Bronchial epithelial cell (primary cell): ENCODE data around the gene CHD6. TPM values are rescaled to one million over a fixed set of nuclear protein-coding genes. Genes with fewer than 3 reads are reported as not detected.

Experiments
- DNase-seq: peaks from one replicate; pipeline ENCODE4 v3.0.0-alpha.2; 2010; ENCODE audit warnings: low read depth
- FAIRE-seq: peaks from 2 replicates; lab custom pipeline; 2011; peaks lifted over from hg19 to GRCh38; lab: Jason Lieb, UNC
- H3K27me3 ChIP-seq: 2 replicates; pipeline ENCODE4 v1.5.1; 2011; ENCODE audit warnings: low read length; ENCODE audit not compliant: control insufficient read depth, insufficient read depth
- H3K36me3 ChIP-seq: 2 replicates; pipeline ENCODE4 v1.5.1; 2011; ENCODE audit warnings: low read length; ENCODE audit not compliant: control insufficient read depth, insufficient read depth
- H3K4me3 ChIP-seq: 2 replicates; pipeline ENCODE4 v1.5.1; 2011; ENCODE audit warnings: mild to moderate bottlenecking, low read depth, low read length, control low read depth
- total RNA-seq: library from RNA; depleted of rRNA; stranded (reverse); fragments of >200 nt; gene quantifications from 2 replicates; pipeline ENCODE4 v1.2.1, GENCODE V29; 2014
- TF ChIP-seq, protein P1 (sequence below): IDR thresholded peaks from 2 replicates; pipeline ENCODE4 v1.5.1; 2011; ENCODE audit warnings: mild to moderate bottlenecking, moderate library complexity, low read length, control low read depth, inconsistent platforms; ENCODE audit not compliant: insufficient read depth, severe bottlenecking

CHD6 gene
- total RNA-seq, 1 donor from 2014 or later = 10.8 TPM

DNA sequence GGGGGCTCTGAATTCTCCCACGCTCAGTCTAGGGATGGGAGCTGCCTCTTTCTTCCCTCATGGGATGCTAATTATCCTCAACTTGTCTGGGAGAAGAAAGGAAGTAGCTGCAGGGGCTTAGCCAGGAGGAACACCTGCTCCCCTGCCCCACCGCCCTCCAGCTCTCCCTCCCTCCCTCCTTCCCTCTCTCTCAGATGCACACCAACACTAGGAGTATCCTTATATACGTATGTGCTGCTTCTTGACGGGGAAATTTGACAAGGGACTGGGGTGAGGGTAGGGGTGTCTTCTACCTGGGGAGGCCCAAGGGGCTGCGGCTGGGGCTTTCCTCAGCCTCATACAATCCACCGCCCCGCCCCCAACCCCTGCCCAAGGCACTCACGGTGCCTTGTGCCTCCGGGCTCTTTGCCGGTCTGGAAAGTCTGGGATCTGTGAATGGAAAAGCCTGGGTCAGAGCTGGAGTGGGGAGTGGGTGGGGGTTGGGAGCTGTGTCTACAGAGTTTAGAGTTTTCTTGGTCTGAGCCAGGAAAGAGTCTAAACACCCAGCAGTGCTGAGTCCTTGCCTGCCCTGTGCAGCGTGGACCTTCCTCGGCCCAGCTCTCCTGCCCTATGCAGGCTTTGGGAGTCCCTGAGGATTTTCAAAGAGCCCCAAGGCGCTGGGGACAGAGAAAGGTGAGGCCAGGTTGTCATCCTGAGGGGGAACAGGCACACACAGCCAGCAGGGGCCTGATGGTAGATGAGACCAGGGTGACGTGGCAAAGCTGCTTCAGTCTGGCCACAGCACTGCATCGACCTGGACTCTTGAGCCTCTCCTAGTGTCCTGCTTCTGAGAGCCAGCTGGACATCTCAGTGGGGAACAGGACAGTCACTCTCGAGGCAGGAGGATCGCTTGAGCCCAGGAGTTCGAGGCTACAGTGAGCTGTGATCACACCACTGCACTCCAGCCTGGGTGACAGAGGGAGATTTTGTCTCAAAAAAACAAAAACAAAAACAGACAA lies 222.2 kb downstream of the CHD6 start:
- FAIRE-seq = no peak
- no peak for DNase-seq
- H3K4me3 ChIP-seq = no peak overlapping the region
- no peaks in the 10 kb centered on the region for H3K27me3 ChIP-seq
- no peaks in the 10 kb centered on the region for H3K36me3 ChIP-seq
- TF ChIP-seq, protein P1, sequence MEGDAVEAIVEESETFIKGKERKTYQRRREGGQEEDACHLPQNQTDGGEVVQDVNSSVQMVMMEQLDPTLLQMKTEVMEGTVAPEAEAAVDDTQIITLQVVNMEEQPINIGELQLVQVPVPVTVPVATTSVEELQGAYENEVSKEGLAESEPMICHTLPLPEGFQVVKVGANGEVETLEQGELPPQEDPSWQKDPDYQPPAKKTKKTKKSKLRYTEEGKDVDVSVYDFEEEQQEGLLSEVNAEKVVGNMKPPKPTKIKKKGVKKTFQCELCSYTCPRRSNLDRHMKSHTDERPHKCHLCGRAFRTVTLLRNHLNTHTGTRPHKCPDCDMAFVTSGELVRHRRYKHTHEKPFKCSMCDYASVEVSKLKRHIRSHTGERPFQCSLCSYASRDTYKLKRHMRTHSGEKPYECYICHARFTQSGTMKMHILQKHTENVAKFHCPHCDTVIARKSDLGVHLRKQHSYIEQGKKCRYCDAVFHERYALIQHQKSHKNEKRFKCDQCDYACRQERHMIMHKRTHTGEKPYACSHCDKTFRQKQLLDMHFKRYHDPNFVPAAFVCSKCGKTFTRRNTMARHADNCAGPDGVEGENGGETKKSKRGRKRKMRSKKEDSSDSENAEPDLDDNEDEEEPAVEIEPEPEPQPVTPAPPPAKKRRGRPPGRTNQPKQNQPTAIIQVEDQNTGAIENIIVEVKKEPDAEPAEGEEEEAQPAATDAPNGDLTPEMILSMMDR = no peak

DNA sequence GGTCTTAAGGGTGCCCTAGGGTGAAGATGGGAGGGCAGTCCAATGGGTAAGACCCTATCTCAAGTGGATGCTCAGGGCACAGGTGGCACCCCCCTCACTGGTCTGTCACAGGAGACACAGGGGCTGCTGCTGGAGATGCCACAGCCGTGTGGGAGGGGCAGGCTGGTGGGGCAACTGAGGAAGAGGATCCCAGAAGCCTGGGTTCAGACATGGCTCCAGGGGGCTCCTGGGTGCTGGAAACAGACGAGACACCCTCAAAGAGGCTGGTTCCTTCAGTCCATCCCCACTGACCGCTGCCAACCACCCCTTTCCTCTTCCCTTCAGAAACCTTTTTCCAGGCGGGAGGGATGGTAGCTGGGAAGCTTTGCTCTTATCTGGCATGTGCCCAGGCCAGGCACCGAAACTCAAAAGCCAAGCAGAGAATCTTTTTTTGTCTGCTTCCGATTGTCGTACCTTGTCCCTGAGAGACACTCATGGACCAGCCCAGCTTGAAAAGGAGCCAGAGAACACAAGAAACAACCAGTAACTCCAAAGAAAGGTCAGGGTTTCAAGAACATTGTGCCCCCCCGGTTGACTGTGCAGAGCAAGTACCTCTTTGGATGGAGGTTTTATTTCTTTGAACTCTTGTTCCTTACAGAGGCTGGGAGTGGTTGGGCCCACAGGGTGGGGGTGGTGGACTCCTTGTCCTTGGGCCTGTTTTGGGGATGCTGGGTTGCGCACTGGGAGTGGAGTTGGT lies 223.1 kb downstream of the CHD6 start:
- TF ChIP-seq, protein P1 = no peak
- no peaks in the 10 kb centered on the region for H3K36me3 ChIP-seq
- no peak for DNase-seq
- FAIRE-seq = no peak
- no peak overlapping the region for H3K4me3 ChIP-seq
- H3K27me3 ChIP-seq = no peaks in the 10 kb centered on the region

DNA sequence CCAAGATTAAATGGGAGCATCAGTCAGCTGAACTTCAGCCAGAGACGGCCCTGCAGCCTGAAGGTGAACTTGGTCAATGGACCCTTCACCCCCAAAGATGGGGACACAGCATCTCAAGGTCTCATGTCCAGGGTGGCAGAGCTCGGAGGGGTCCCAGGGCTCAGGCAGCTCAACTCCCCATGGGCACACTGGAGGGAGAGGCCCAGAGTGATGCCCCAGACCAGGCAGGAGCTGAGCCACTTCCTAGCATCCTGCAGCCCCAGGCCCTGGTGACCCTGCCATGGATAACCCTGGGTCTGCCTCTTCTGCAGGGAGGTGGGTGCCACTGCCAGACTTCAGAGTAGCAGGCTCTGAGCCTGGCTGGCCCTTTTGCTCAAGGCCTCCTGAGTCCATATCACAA lies 224.1 kb downstream of the CHD6 start:
- TF ChIP-seq, protein P1 = no peak
- H3K4me3 ChIP-seq = no peak overlapping the region
- FAIRE-seq (no peak), DNase-seq (no peak)
- no peaks in the 10 kb centered on the region for H3K36me3 ChIP-seq
- H3K27me3 ChIP-seq = no peaks in the 10 kb centered on the region

DNA sequence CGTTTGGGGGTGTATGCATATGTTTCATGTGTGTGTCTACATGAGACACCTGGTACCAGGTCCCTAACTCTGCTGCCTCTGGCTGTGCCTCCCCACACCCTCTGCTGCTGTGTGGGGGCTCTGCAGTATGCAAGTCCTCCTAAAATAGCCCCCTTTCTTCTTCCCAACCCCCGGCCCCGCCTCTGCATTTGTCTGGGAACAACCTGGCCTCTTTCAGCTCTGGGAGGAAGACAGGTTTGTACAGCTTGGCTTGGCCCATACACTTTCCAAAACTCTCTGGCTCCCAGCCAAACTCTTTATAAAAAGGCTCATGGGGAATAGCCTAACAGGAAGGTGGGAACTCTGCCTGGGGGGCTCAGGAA lies 224.5 kb downstream of the CHD6 start:
- H3K36me3 ChIP-seq = no peaks in the 10 kb centered on the region
- TF ChIP-seq, protein P1 = no peak
- no peaks in the 10 kb centered on the region for H3K27me3 ChIP-seq
- H3K4me3 ChIP-seq = no peak overlapping the region
- FAIRE-seq = no peak
- DNase-seq = no peak

DNA sequence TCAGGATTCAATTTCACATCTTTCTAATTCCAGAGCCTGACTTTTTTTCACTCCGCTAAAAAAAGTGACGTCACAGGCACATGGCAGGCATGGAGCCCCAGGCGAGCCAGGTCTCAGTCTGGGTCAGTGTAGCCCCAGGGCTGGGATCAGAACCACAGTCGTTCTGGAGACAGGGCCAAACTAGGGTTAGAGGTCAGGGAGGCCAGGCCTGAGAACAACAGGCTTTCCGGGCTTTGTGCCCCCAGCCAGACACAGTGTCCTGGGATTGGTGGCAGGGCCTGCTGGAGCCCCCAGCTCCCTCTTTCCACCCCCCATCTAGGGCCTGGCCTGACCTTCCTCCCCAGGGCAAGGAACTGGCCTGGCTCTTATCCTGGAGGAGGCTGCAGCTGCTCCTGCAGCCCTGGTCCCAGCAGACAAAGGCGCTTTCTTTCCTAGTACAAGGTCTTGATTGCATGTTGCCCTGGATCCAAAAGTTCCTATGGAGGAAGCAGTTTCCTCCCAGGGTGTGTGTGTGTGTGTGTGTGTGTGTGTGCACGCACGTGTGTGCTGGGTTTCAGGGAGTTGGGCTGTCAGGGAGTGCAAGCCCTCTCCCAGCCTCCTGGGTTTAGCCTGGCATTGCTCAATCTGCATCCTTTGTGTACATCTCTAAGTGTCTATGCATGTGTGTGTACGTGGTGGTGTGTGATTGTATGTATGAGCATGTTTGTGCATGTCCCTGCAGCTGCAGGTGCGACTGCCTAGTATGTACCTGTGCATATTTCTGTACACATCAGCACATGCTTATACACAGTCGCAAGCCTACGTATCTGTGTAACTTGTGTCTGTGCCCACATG lies 225.1 kb downstream of the CHD6 start:
- FAIRE-seq (peak; percentile 40), DNase-seq (peak; percentile 48)
- H3K27me3 ChIP-seq = no peaks in the 10 kb centered on the region
- H3K36me3 ChIP-seq = no peaks in the 10 kb centered on the region
- TF ChIP-seq, protein P1 = no peak
- H3K4me3 ChIP-seq = no peak overlapping the region
